ENCODE data around the gene INTS13.
A peak's percentile ranks its signal among the peaks of the same experiment; 100 is the strongest.

INTS13 gene

DNA sequence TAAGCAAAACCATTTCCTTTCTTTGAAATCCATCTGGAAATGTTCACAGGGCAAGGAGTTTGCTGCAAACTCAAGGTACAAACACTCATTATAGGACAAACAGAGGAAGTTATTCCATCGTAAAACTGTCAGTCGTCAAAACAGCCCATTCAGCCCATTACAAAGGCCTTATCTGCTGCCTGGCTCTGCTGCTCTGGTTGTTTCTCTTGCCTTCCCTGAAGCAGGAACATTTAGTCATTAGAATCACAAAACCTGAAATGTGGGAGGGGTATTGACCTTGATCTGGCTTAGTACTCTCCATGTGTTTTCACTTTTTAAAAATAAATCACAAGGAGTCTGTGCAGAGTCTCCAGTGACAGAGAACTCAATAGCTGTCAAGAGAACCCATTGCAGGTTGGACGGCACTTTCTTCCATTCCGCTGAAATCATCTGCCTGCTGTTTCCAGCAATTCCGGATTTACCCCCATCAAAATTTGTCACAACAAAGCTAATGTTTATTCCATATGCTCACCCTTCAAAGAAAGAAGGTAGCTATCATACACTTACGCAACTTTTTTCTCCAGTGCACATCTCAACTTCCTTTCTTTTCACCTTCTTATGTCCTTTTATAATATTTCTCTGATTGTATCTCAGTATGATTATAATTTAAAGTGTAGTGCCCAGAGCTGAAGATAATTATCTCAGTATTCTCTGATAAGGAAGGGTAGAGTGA is 80.2 kb downstream of the INTS13 start:
- Histone ChIP-seq H3K36me3 (ENCODE audit: insufficient read depth, insufficient read length, low read length) (no peaks in the 10 kb centered on the region), H3K27me3 (ENCODE audit: insufficient read depth, insufficient read length) (no peaks in the 10 kb centered on the region), H3K4me1 (ENCODE audit: insufficient read depth, insufficient read length) (peaks cover 2% of the 10 kb centered on the region), H3K9me3 (ENCODE audit: insufficient read depth, low read length) (no peaks in the 10 kb centered on the region), H3K4me3 (ENCODE audit: insufficient read length, low read depth) (no peak overlapping the region), H3K9ac (ENCODE audit: insufficient read length, low read depth) (no peak overlapping the region)
- DNase-seq (ENCODE audit: low read depth, low spot score), result peak; percentile 66
- TF ChIP-seq SUZ12 (IDR thresholded peaks at IDR 0.05; ENCODE audit: extremely low read depth, insufficient read depth, insufficient read length) (no peak), ZNF274 (IDR thresholded peaks at IDR 0.05; ENCODE audit: low read depth, low read length) (no peak), YY1 (IDR thresholded peaks at IDR 0.05; ENCODE audit: insufficient read depth, insufficient read length) (no peak)

- Histone ChIP-seq H3K36me3 (ENCODE audit: insufficient read depth, insufficient read length, low read length) (no peaks in the 10 kb centered on the region), H3K4me1 (ENCODE audit: insufficient read depth, insufficient read length) (peaks cover 2% of the 10 kb centered on the region), H3K9ac (ENCODE audit: insufficient read length, low read depth) (no peak overlapping the region), H3K4me3 (ENCODE audit: insufficient read length, low read depth) (no peak overlapping the region), H3K27me3 (ENCODE audit: insufficient read depth, insufficient read length) (no peaks in the 10 kb centered on the region), H3K9me3 (ENCODE audit: insufficient read depth, low read length) (no peaks in the 10 kb centered on the region)
- no peak for TF ChIP-seq ZNF274 (IDR thresholded peaks at IDR 0.05; ENCODE audit: low read depth, low read length)
- TF ChIP-seq SUZ12 (IDR thresholded peaks at IDR 0.05; ENCODE audit: extremely low read depth, insufficient read depth, insufficient read length), result no peak
- no peak for TF ChIP-seq YY1 (IDR thresholded peaks at IDR 0.05; ENCODE audit: insufficient read depth, insufficient read length)
- DNase-seq (ENCODE audit: low read depth, low spot score), result no peak
Observed at GRCh38 chr12:26855337-26855736, 82.4 kb downstream of the INTS13 start.
